K562 (cell line): ENCODE results near the gene ATP6V0A1. TPM values are rescaled to one million over a fixed set of nuclear protein-coding genes. Genes with fewer than 3 reads are reported as not detected.

Experiments used
- CBX3 ChIP-seq, 2 experiments: IDR thresholded peaks; 1 replicate in 1 of 2; 2 replicates in 1 of 2; pipeline ENCODE4 v1.6.1; 2012; ENCODE audit warnings: inconsistent platforms in 2 of 2, low read length in 2 of 2, borderline replicate concordance in 1 of 2, control low read depth in 1 of 2
- CREB1 ChIP-seq, 2 experiments: sonication (generic) in 1 of 2; formaldehyde crosslinking in 1 of 2; IDR thresholded peaks; 2 replicates each; pipeline versions ENCODE4 v1.6.1 to v1.8.0; 2012 to 2022; ENCODE audit warnings: inconsistent platforms in 1 of 2, mild to moderate bottlenecking in 1 of 2, missing genetic modification reagents in 1 of 2, moderate library complexity in 1 of 2
- FOSL1 ChIP-seq: fragments of 200-800 bp; sonication (Bioruptor generic); conservative IDR thresholded peaks from 2 replicates; pipeline ENCODE4 v1.6.1; 2016; ENCODE audit warnings: missing genetic modification characterization, missing compliant biosample characterization
- GTF2A2 ChIP-seq: IDR thresholded peaks from 2 replicates; pipeline ENCODE4 v1.6.1; 2016; ENCODE audit warnings: mild to moderate bottlenecking, missing genetic modification characterization, missing compliant biosample characterization
- LEF1 ChIP-seq: fragments of 450-650 bp; IDR thresholded peaks from 2 replicates; pipeline ENCODE4 v1.6.1; 2016; ENCODE audit warnings: mild to moderate bottlenecking
- MIER1 ChIP-seq: fragments of 450-650 bp; IDR thresholded peaks from 2 replicates; pipeline ENCODE4 v1.6.1; 2016; ENCODE audit warnings: antibody characterized with exemption, mild to moderate bottlenecking, low read depth
- MLLT1 ChIP-seq, 2 experiments: fragments of 450-650 bp; IDR thresholded peaks; 2 replicates each; pipeline ENCODE4 v1.6.1; 2016
- MYNN ChIP-seq, 2 experiments: sonication (generic); formaldehyde crosslinking in 1 of 2; IDR thresholded peaks; 2 replicates each; pipeline versions ENCODE4 v1.5.0 to v1.6.1; 2016 to 2020; ENCODE audit warnings: antibody characterized with exemption in 1 of 2, missing genetic modification reagents in 1 of 2
- NFYB ChIP-seq: IDR thresholded peaks from 2 replicates; pipeline ENCODE4 v1.6.1; 2011; ENCODE audit warnings: mild to moderate bottlenecking, moderate library complexity; ENCODE audit not compliant: insufficient read length; ENCODE audit errors: extremely low read depth
- PHB ChIP-seq: fragments of 250-450 bp; sonication (Bioruptor Pico); IDR thresholded peaks from 2 replicates; pipeline ENCODE4 v1.5.0; 2021
- PHB2 ChIP-seq: fragments of 450-650 bp; IDR thresholded peaks from 2 replicates; pipeline ENCODE4 v1.6.1; 2017; ENCODE audit warnings: low read depth
- POLR2B ChIP-seq: fragments of 450-650 bp; IDR thresholded peaks from 2 replicates; pipeline ENCODE4 v1.6.1; 2018; ENCODE audit warnings: low read depth; ENCODE audit not compliant: partially characterized antibody
- POLR2G ChIP-seq: fragments of 200-400 bp; formaldehyde crosslinking; IDR thresholded peaks from 2 replicates; pipeline ENCODE4 v1.6.1; 2017; ENCODE audit warnings: low read depth, mild to moderate bottlenecking, antibody characterized with exemption, low read length, moderate library complexity
- RHOXF2B ChIP-seq: fragments of 250-450 bp; sonication (Bioruptor Pico); conservative IDR thresholded peaks from 2 replicates; pipeline ENCODE4 v1.5.1; 2021
- SIN3A ChIP-seq, 2 experiments: fragments of 150-350 bp in 1 of 2; IDR thresholded peaks; 2 replicates each; pipeline ENCODE4 v1.6.1; 2011 to 2016; ENCODE audit warnings: borderline replicate concordance in 2 of 2, low read depth in 2 of 2, low read length in 2 of 2, mild to moderate bottlenecking in 2 of 2, moderate library complexity in 2 of 2; ENCODE audit not compliant: control insufficient read depth in 1 of 2
- STAG1 ChIP-seq: sonication (generic); formaldehyde crosslinking; IDR thresholded peaks from 2 replicates; pipeline ENCODE4 v1.5.0; 2020; ENCODE audit warnings: missing genetic modification reagents, borderline replicate concordance
- TEAD1 ChIP-seq, 2 experiments: fragments of 450-650 bp in 1 of 2; sonication (generic) in 1 of 2; formaldehyde crosslinking; IDR thresholded peaks; 2 replicates each; pipeline versions ENCODE4 v1.4.0 to v1.8.0; 2020 to 2022; ENCODE audit warnings: mild to moderate bottlenecking in 2 of 2, missing genetic modification reagents in 1 of 2
- U2AF2 ChIP-seq: fragments of 200-400 bp; formaldehyde crosslinking; optimal IDR thresholded peaks from 2 replicates; pipeline ENCODE3; 2017; ENCODE audit warnings: low read depth, mild to moderate bottlenecking, low read length
- VEZF1 ChIP-seq: fragments of 200-800 bp; sonication (Bioruptor generic); IDR thresholded peaks from 2 replicates; pipeline ENCODE4 v1.6.1; 2017; ENCODE audit warnings: missing genetic modification characterization, missing compliant biosample characterization
- ZNF282 ChIP-seq: sonication (generic); formaldehyde crosslinking; IDR thresholded peaks from 2 replicates; pipeline ENCODE4 v1.8.1; 2023; ENCODE audit warnings: missing genetic modification reagents
- polyA plus RNA-seq, 8 experiments: library from polyadenylated mRNA; depleted of rRNA in 4 of 8; stranded (reverse) in 5 of 8; unstranded in 3 of 8; fragments of >200 nt; fragmentation: Nextera tagmentation in 2 of 8; fragmentation: Illumina TruSeq in 1 of 8; extraction: Ambion mirVana in 2 of 8; extraction: Trizol in 1 of 8; gene quantifications; 2 replicates each; pipeline versions ENCODE4 v1.2.1 to v1.2.3, GENCODE V29; 2011 to 2014; ENCODE audit warnings: inconsistent platforms in 1 of 8, missing spikeins in 1 of 8
- total RNA-seq, 7 experiments: library from RNA; depleted of rRNA in 6 of 7; stranded (reverse); fragments of >200 nt in 6 of 7; fragmentation: Illumina TruSeq in 2 of 7; extraction: Trizol in 2 of 7; gene quantifications; 2 replicates each; pipeline versions ENCODE4 v1.2.1 to v1.2.3, GENCODE V29; 2011 to 2021; ENCODE audit warnings: low replicate concordance in 1 of 7
- TF ChIP-seq, protein P1 (sequence below): sonication (generic); formaldehyde crosslinking; IDR thresholded peaks from 2 replicates; pipeline ENCODE4 v1.8.0; 2022; ENCODE audit warnings: missing genetic modification reagents, mild to moderate bottlenecking, borderline replicate concordance
- TF ChIP-seq, protein P2 (sequence below): fragments of 450-650 bp; formaldehyde crosslinking; IDR thresholded peaks from 2 replicates; pipeline ENCODE4 v1.4.0; 2020; ENCODE audit warnings: mild to moderate bottlenecking, moderate library complexity

The ATP6V0A1 gene
- total and polyA plus RNA-seq, 9 of the 15 experiments (the other 6 are each of a cell fraction or from before 2014, with no cell fraction given) = 11.8 to 158 (median 75.5) TPM

DNA sequence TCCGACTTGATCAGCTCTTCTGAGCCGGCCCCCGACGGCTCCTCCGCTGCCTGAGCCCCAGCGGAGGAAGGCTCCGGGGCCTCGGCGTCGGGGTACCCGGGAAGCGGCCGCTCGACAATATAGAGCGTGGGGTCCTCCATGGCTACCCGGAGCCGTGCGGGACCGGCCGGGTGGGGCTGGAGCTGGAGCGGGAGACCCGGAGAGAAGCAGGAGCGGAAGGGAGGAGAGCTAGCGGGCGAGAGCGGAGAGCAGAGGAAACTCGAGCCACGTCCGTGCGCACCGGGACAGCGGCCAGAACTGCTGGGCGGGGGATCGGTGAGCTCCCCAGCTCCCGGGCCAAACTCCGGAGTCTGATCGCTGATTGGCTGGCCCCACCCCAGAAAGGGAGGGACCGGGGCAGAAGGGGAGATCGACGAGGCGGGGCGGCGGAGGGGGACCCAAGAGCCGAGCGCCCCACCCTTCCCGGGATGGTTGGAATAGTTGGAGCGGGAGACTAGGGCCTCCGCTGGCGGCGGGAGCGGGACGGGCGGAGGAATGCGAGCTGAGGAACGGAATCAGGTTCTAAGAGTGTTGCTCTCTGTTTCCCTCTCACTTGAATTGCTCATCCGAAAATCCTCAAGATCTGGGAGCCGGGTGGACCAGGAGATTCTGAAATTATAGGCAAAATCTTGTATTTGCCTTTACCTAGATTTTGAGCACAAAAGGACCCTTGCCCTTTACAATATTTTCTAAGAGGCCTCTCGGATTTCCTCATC, 35.5 kb upstream of the ATP6V0A1 start, which contains the start of gene CAVIN1 (continued):
- TF ChIP-seq MYNN (IDR thresholded peaks at IDR 0.05) (no peak), MYNN (CRISPR knock-in tag; IDR thresholded peaks at IDR 0.05) (no peak), PHB2 (no peak), NFYB (peak; percentile 77), POLR2G (peak; percentile 99), SIN3A (IDR thresholded peaks at IDR 0.05; ENCODE audit: borderline replicate concordance in 2 of 2, control insufficient read depth in 1 of 2, low read depth in 2 of 2, low read length in 2 of 2) (no peak), PHB (no peak), CBX3 (IDR thresholded peaks at IDR 0.05; ENCODE audit: borderline replicate concordance in 1 of 2, low read length in 2 of 2) (no peak), CREB1 (IDR thresholded peaks at IDR 0.05) (no peak), CREB1 (CRISPR knock-in tag; IDR thresholded peaks at IDR 0.05) (no peak; the same call in 1 of the 2 replicates), U2AF2 (no peak), ZNF282 (CRISPR knock-in tag) (no peak), POLR2B (peak; percentile 83), STAG1 (CRISPR knock-in tag) (no peak), FOSL1 (tag) (no peak), MIER1 (no peak), MLLT1 (IDR thresholded peaks at IDR 0.05) (peak in 1 of 2 experiments; percentile 56; a peak in 1 of 4 replicates), LEF1 (no peak), VEZF1 (CRISPR knock-in tag) (peak; percentile 90), TEAD1 (CRISPR knock-in tag; IDR thresholded peaks at IDR 0.05) (peak in 1 of 2 experiments; percentile 35; a peak in 1 of 4 replicates), GTF2A2 (tag) (no peak), RHOXF2B (CRISPR knock-in tag) (no peak)
- TF ChIP-seq, protein P1, sequence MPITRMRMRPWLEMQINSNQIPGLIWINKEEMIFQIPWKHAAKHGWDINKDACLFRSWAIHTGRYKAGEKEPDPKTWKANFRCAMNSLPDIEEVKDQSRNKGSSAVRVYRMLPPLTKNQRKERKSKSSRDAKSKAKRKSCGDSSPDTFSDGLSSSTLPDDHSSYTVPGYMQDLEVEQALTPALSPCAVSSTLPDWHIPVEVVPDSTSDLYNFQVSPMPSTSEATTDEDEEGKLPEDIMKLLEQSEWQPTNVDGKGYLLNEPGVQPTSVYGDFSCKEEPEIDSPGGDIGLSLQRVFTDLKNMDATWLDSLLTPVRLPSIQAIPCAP (CRISPR knock-in tag) = no peak
- TF ChIP-seq, protein P2, sequence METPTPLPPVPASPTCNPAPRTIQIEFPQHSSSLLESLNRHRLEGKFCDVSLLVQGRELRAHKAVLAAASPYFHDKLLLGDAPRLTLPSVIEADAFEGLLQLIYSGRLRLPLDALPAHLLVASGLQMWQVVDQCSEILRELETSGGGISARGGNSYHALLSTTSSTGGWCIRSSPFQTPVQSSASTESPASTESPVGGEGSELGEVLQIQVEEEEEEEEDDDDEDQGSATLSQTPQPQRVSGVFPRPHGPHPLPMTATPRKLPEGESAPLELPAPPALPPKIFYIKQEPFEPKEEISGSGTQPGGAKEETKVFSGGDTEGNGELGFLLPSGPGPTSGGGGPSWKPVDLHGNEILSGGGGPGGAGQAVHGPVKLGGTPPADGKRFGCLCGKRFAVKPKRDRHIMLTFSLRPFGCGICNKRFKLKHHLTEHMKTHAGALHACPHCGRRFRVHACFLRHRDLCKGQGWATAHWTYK = no peak
